Measurements from ENCODE around the gene RFNG.

RFNG gene

GRCh38 chr17:82089723-82090548 is 38.3 kb upstream of the RFNG start:
- no peak for DNase-seq (ENCODE audit: low read depth in 2 of 2)

- no peak for DNase-seq (ENCODE audit: low read depth in 2 of 2)
These were observed 37.5 kb upstream of the RFNG start for GRCh38 chr17:82088838-82089722.

GRCh38 chr17:82087961-82088837 is 36.6 kb upstream of the RFNG start:
- no peak for DNase-seq (ENCODE audit: low read depth in 2 of 2)

GRCh38 chr17:82086941-82087906 is 35.6 kb upstream of the RFNG start:
- DNase-seq (ENCODE audit: low read depth in 2 of 2), result no peak

- no peak for DNase-seq (ENCODE audit: low read depth in 2 of 2)
These were observed 34.5 kb upstream of the RFNG start for GRCh38 chr17:82085931-82086764.

GRCh38 chr17:82085031-82085861 is 33.6 kb upstream of the RFNG start:
- DNase-seq (ENCODE audit: low read depth in 2 of 2), result no peak

- no peak for DNase-seq (ENCODE audit: low read depth in 2 of 2)
These were observed 32.9 kb upstream of the RFNG start for GRCh38 chr17:82084373-82085030.

- no peak for DNase-seq (ENCODE audit: low read depth in 2 of 2)
These were observed 32.1 kb upstream of the RFNG start for GRCh38 chr17:82083533-82084359.

- DNase-seq (ENCODE audit: low read depth in 2 of 2), result no peak
These were observed 31.4 kb upstream of the RFNG start for GRCh38 chr17:82083009-82083408.

GRCh38 chr17:82082456-82082855 is 30.8 kb upstream of the RFNG start:
- no peak for DNase-seq (ENCODE audit: low read depth in 2 of 2)

- no peak for DNase-seq (ENCODE audit: low read depth in 2 of 2)
These were observed 30.4 kb upstream of the RFNG start for GRCh38 chr17:82081966-82082365.

- no peak for DNase-seq (ENCODE audit: low read depth in 2 of 2)
These were observed 29.9 kb upstream of the RFNG start for GRCh38 chr17:82081546-82081945.

GRCh38 chr17:82080789-82081464 is 29.3 kb upstream of the RFNG start:
- no peak for DNase-seq (ENCODE audit: low read depth in 2 of 2)

GRCh38 chr17:82080048-82080788 is 28.6 kb upstream of the RFNG start:
- DNase-seq (ENCODE audit: low read depth in 2 of 2), result no peak

GRCh38 chr17:82079001-82079677 is 27.5 kb upstream of the RFNG start:
- DNase-seq (ENCODE audit: low read depth in 2 of 2), result no peak

- no peak for DNase-seq (ENCODE audit: low read depth in 2 of 2)
These were observed 26.8 kb upstream of the RFNG start for GRCh38 chr17:82078433-82078832.

Measured in stimulated activated CD8-positive, alpha-beta memory T cell treated with anti-CD3 and anti-CD28 coated beads, Interleukin-7, amount 100 ng/mL, for 1 hour (primary cell).